NCI-H345 (cell line): ENCODE results near the gene CLDN22.
A peak's percentile ranks its signal among the peaks of the same experiment; 100 is the strongest.
"Not testable (repeated sequence)": the region's sequence is repeated elsewhere in the genome, so short reads cannot be mapped to it uniquely, and the experiment has no call there.

Experiments
- DNase-seq: peaks from one replicate; lab custom pipeline; 2025; lab: John Stamatoyannopoulos, UW

CLDN22 gene

DNA sequence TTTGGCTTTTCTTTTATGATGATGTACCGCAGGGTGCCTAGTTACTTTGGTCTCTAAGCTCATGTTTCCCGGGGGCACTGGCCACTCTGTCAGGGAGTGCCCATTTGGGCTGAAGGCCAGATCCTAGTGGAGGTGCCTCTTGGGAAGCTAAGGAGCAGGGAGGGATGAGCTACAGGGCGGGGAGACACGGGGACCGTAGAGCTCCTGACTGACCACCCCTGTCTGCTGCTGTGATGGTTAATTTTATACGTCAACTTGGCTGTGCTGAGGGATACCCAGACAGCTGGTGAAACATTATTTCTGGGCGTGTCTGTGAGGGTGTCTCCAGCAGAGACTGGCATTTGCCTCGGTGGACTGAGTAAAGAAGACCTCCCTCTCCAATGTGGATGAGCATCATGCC is 27.1 kb upstream of the CLDN22 start:
- no peak for DNase-seq

DNA sequence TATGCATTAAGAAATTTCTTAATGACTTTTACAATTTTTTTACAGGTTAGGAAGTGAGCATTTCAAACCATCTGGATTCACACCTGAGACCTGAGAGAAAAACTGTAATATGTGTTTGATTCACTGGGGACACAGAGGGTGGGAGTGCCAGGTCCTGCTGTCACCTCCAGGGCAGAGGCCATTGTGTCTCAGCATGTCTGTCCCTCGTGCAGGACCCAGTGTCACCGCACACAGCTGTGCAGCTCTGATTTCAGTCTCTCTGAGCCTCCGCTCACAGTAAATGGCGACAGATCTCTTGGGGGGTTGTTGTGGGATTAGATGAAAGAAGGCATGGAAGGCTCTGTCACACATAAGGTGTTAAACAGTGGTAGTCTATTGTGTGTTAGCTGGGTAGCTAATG is 25.2 kb upstream of the CLDN22 start:
- DNase-seq, result no peak

DNA sequence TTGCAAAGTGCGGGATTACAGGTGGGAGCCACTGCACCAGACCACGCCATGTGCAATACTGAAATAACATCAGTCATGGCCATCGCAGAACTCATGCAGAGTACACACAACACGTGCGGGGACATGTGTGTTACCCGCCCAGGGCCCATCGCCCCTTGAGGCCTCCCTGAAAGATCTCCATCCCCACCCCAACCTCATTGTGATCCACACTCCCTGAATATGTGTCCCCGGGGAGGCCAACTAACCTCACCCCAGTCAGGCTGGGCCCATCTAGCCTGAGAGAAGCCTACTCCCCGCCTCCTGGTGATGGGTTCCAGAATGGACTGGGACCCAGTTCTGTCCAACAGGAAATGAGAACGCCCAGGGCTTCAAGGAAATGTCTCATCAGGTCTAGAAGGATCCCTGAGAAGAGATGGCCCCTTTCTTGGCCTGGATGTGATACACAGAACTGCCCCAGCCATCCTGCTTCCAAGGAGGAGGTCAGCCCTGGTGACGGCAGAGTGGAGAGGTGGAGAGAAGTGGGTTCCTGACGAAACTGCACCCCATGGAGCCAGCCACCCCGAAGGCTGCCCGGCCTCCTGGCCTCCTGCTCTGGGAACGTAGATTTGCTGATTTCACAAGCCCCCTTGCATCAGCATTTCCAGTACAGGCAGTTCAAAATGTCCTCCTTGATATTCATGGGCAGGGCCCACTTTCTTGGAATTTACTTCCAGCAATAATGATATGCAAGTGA is 24.6 kb upstream of the CLDN22 start:
- no peak for DNase-seq

DNA sequence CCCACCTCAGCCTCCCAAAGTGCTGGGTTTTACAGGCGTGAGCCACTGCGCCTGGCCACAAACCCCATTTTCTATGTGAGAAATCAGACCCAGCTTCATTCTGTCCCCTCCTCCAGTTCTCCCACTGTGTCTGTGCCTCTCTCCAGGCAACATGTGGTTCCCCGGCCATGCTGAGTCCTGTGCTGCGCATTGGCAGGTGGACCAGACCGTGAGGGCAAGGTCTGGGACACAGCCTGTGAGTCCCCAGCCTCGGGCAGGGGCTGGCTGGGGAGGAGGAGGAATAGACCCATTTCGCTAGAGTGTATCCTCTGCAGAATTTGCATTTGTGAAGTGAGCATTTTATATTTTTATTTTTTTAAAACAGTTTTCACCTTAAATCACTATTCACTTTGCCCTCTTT is 23.7 kb upstream of the CLDN22 start:
- DNase-seq, result no peak

DNA sequence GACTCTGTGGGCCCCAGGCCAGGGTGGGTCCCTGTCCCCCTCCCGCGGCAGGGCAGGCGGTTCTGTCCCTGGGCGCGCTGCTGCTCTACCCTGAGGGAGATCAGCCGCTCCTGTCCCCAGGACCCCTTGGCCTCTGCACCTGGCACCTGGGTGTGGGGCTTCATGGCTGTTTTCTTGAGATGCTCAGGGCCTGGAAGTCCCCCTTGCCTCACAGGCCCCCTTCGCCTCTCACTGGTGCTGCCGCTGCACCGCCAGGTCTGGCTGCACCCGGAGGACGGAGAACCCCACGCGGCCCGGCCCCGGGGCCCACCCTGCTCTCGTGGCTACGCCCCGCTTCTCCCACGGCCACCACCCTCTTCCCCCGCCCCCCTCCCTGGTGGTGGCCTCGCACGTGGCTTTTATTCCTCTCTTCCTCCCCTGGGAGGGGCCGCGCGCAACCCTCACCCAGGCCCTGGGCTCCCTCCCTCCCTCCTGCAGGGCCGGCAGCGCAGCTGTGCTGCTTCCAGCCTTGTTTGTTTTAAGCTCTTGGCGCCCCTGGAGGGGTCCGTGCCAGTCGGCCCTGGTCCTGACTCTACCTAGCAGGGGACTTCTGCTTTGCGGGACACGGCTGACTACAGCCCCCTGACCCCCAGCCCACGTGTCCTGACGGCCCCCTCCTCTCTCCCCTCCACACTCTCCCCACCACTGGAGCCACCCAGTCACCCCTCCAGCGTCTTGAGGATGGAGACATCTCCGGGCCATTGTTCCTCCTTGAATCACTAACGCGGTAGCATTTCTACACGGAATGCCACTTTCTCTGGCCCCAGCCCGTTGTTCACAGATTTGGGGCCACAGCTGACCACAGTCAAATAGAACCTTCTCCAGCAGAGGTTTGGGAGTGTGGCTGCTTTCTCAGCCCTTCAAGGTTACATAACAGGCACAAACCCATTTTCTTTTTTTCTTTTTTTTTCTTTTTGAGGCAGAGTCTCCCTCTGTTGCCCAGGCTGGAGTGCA is 22.8 kb upstream of the CLDN22 start:
- peak; percentile 50 for DNase-seq

DNA sequence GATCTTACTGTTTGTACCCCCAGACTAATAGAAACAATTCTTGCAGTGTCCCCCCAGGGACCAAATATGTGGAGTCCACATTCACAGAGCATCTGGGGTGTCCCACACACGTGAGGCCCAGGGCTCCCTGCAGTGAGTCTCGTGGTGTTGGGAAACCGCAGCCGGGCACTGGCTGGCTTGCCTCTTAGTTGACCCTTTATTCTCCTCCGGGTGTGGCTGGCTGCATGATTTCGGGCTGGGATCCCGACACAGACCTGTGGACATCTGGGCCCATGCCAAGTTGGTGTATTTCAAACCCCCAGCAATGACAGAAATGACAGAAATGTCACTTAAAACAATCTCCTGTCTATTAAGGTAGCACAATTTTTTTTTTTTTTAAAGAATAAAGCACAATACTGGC is 17.8 kb upstream of the CLDN22 start:
- DNase-seq, result no peak

DNA sequence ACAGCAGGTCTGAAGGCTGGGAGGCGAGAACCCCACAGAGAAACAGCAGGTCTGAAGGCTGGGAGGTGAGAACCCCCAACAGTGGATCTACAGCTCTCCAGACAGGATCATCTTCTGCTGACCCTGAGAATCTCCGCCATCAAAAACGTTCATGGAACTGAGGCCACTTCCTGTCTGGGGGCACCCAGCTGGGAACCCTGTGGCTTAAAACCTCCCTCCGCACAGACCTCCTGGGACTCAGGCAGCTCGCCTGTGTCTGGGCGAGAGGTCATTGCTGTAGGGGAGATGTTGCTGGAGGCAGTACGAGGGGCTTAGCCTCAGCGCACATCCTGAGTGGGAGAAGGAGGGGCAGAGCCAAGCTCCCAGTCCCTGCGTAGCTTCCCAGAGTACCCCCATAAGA is 17.3 kb upstream of the CLDN22 start:
- DNase-seq, result no peak

DNA sequence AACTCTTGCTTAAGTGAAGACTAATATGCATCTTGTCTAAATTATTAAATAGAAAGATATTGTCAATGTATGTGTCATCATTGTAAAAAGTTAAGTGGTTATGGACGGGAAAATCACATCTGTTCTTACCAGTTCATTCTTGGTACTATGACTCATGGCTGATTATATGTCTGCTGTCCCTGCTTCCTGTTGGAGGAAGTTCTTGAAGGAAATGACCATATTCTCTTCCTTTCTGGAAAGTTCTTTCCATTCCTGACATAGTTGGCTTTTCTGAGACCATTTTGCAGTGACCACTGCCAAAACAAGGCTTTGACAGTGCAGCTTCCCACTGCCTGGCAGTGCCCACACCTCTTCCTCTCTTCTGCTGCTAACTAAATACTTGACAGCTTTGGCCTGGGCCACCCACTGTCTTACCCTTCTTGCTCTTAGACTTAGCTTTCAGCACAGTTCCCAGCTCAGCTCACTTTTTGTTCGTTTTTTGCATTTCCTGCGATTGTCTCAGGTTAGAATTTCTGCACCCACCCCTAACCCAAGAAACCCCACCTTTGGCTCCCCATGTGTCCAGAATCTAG is 15.4 kb upstream of the CLDN22 start:
- no peak for DNase-seq

DNA sequence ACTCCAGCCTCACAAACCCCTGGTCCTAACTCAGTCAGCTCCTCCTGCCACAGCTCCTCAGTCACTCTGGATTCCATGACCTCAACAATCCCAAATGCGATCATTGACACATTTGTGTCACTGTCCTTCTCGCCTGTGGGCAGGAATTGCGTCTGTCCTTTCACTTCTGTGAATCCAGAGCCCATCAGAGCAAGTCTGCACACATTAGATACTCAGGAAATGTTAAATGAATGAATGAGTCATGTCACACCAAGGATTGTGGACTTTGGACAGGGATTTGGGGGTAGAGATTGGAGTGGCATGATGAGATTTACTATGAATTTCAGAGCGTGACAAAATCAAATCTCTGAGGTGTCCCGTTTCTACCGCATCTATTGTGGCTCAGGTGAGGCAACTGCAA is 13.9 kb upstream of the CLDN22 start:
- peak; percentile 10 for DNase-seq

DNA sequence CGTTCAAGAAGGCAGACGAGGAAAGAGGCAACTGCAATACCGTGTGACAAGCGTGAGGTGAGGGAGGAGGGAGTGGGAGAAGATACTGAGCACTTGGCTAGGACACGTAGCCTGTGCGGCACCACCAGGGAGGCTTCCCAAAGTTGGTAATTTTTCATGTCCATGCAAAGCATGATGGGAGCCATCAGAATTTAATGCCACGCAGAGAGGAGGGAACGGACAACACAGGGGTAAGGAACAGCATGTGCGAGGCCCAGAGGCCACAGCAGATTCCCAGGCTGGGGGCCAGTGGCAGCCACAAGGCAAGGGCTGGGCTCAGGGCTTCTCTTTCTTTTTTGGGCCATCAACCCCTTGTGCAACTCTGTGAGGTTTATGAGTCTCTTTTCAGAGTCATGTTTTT is 13.1 kb upstream of the CLDN22 start:
- no peak for DNase-seq

DNA sequence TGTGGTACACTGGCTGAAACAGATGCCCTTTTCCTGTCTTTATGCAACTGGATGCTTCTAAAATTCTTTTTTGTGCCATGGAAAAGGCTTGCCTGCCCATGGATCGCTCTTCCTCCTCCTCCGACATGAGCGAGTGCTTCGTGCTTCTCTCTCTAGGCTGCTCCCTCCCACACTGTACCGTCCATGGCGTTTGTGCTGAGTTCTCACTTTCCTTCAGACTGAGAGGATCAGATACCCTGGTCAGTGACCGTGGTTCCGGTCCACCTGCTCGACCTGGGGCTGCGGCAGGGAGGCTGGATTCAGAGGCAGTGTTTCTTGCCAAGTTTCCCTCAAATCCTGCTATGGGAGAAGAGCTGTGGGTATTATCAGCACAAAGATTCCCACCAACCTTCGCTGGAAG is 12.4 kb upstream of the CLDN22 start:
- no peak for DNase-seq

DNA sequence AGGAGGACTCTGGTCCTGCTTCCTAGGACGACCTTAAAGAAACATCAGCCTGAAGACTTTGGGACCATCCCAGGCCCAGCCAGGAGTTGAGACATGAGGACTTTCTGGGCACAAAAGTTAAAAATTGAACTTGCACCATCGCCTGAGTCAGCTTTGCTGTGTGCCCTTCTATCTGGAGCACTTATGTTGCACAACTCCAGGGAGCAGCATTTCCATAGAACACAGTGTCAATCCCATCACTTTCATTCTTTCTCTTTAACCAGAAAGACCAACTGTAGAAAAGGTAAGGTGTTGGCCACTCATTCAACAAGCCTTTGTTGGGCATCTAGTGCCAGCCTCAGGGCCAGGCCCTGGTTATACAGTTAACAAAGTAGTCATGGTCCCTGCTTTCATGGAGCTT is 10.8 kb upstream of the CLDN22 start:
- DNase-seq, result no peak

DNA sequence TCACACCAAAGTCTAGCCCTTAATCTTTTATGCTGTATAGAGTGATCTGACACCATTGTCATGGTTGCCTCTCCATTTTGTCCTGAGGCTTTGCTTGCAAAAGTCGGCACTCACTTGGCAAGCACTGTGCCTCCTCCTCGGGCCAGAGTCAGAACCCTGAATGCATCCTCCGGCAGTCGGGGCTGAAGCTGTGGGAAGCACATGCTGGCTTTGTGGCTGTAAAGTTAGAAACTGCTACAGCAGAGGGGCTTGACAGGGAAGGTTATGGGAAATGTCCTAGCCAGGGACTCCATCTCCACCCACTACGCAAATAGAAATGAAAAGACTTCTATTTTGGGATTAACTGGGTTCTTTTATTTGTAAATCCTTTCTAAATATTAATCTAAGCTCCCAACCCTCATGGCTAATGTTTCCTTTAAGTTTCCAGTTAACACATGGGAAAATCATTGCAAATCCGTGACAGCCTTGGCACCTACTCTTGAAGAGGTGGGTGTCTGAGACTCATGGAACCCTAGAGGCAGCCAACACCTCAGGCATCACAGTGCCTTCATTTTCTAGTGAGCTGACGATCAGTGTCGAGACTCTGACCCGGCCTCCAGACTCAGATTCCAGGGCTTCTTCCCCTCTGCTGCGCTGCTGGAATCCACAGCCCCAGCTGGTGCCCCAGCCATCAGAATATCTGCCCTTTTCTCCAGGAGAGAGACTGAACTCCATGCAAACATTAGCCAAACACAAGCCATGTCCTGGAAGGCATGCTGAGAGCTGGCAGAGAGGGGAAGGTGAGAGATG is 10.1 kb upstream of the CLDN22 start:
- DNase-seq, result no peak

DNA sequence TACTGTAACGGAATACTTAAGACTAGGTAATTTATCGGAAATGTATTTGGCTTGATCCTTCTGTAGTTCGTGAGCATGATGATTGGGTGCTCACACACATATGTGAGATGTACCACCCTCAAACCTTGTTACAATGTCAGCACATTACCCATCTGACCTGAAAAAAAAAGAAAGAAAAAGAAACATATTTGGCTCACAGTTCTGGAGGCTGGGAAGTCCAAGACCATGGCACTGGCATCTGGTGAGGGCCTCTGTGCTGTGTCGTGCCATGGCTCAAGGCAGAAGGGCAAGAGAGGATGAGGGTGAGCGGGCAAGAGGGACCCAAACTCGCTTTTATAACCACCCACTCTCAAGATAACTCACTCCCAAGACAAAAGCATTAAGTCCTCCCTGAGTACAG is 9.2 kb upstream of the CLDN22 start:
- no peak for DNase-seq

DNA sequence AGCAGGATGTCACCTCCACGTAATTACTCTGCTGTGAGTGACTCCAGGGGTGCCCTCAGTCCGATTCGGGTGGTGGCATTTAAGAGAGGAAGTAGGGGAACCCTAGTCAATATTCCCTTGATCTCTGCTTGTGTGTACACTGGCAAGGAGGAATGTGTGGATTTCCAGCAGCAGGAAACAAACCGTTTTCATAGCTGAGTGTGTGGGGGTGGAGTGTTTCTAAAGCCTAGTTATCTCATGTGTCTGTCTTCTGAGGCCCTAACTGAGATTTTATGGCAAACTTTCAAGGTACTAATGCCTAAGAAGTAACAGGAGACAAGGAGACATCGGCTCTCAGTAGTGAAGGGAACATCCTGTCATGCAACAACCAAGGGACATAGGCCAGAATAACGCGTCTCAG is 8.8 kb upstream of the CLDN22 start:
- DNase-seq, result no peak

DNA sequence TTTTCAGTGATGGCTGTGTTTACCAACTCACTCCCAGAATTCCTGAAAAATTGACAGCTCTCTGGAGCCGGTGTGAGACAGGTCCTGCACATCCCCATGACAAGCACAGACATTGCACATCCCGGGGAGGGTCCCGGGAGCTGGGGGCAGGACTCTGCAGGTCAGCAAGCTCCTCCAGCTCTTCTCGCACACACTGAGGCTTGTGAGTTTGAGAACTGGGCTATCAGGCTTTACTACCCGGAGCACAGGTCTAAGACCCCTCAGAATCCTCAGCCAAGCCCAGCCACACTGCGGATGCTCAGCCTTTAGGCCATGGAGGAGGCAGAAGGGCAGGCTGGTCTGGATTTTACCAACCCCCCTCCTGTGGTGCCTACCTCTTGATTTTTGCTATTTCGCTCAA is 7.8 kb upstream of the CLDN22 start:
- no peak for DNase-seq

DNA sequence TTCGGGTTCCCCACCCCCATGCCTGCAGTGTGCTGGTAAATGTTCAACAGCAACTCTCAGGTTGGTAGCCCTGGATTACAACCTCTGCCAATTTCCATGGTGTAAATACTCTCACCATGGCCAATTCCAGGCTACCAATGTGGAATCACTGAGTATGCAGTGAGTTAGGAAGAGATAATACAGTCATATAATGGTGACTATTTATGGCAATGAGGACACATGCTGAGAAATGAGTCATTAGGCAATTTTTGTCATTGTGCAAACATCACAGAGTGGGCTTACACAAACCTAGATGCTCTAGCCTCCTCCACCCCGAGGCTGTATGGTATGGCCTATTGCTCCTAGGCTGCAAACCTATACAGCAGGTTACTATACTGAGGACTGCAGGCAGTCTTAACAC is 6.8 kb upstream of the CLDN22 start:
- DNase-seq, result no peak

DNA sequence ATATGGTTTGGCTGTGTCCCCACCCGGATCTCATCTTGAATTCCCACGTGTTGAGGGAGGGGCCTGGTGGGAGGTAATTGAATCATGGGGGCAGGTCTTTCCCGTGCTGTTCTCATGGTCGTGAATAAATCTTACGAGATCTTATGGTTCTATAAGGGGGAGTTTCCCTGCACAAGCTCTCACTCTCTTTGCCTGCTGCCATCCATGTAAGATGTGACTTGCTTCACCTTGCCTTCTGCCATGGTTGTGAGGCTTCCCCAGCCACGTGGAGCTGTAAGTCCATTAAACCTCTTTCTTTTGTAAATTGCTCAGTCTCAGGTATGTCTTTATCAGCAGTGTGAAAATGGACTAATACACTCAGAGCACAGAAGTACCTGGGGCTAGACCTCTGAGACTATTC is 6.3 kb upstream of the CLDN22 start:
- DNase-seq, result not testable (repeated sequence)

DNA sequence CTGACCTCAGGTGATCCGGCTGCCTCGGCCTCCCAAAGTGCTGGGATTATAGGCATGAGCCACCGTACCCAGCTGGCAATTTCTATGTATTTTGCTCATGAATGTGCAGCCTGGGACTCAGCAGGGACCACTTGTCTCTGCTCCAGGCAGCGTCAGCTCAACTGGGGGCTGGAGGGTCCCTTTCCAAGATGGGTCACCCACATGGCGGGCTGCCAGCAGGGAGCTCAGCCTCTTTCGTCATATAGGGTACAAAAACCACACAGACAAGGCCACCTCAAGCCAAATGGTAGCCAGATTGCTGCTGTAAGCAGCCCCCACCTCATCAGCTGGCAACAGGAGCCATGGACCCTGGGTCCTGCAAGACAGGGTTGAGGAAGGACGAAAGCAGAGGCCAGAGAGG is 4.5 kb upstream of the CLDN22 start:
- DNase-seq, result no peak

DNA sequence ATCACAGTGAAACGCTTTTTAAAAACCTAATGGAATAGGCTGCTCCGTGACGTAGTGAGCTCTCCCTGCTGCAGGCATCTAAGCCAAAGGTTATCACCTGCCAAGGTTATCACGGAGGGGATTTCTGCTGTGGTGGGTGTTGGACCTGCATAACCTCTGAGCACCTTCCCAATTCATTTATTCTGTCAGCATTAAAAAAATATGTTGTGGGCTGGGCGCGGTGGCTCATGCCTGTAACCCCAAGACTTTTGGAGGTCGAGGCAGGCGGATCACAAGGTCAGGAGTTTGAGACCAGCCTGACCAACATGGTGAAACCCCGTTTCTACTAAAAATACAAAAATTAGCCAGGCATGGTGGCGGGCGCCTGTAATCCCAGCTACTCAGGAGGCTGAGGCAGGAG is 4.0 kb upstream of the CLDN22 start:
- DNase-seq, result not testable (repeated sequence)

DNA sequence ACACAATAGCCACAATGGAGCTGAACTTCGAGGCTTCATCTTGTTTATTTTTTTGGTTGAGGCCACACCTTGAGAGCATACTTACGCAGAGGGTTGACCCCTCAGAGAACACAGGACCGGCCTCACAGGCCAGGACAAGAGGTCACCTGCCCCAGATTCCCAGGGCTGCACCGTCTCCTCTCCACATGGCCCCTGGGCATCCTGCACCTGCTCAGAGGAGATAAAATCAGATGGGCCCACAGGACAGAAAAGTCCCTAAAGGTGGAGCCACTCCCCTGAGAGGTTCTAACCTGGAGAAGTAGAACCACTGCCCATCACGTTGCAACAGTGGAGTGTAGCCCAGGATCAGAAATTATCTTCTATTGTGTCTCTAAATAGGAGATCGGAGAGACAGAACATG is 3.2 kb upstream of the CLDN22 start:
- DNase-seq, result no peak

DNA sequence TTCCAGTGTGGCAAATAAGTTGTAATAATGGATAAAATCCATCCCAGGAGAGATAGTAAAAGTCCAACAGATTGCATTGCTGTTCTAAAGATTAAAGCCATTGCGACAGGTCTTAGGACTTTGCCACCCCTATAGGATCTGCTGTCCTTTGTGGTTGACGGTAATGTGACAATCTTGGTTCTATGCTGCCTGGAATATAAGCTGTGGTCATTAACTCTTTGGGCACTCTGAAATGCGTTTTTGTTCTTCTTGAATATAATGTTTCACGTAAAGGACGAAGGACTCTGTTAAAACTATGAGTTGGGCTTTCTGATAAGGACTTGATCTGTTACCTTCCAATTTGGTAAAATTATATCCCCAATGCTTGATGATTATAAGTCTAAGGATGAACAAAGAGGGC is 2.2 kb upstream of the CLDN22 start, which contains the start of gene CLDN24:
TSS of gene CLDN24 (minus strand) at position 101 of the 400 bp plus-strand sequence. CDS start at position 101, 0 bp downstream.
- no peak for DNase-seq
